Trophoblast cell (in vitro differentiated cells and primary cell): ENCODE data around the gene VPS39. TPM values are rescaled to one million over a fixed set of nuclear protein-coding genes. Genes with fewer than 3 reads are reported as not detected.

Source experiments
- DNase-seq, 2 donors: peaks; one replicate each; pipeline ENCODE4 v3.0.0-alpha.2; 2016
- H2AFZ ChIP-seq: 2 replicates; pipeline ENCODE4 v1.6.1; 2013; ENCODE audit warnings: low read length, moderate library complexity, mild to moderate bottlenecking; ENCODE audit not compliant: insufficient read depth, poor library complexity
- H2AK5ac ChIP-seq: 2 replicates; pipeline ENCODE4 v1.6.1; 2013; ENCODE audit warnings: mild to moderate bottlenecking, low read length
- H2BK120ac ChIP-seq: 2 replicates; pipeline ENCODE4 v1.6.1; 2013; ENCODE audit warnings: low read length, mild to moderate bottlenecking, moderate library complexity; ENCODE audit not compliant: insufficient read depth, poor library complexity
- H2BK12ac ChIP-seq: 2 replicates; pipeline ENCODE4 v1.6.1; 2013; ENCODE audit warnings: mild to moderate bottlenecking, low read length, moderate library complexity
- H2BK5ac ChIP-seq: 2 replicates; pipeline ENCODE4 v1.6.1; 2013; ENCODE audit warnings: low read length, low read depth, moderate library complexity, mild to moderate bottlenecking; ENCODE audit not compliant: poor library complexity
- H3K14ac ChIP-seq: 2 replicates; pipeline ENCODE4 v1.6.1; 2013; ENCODE audit warnings: mild to moderate bottlenecking, low read length
- H3K18ac ChIP-seq: 2 replicates; pipeline ENCODE4 v1.6.1; 2013; ENCODE audit warnings: mild to moderate bottlenecking, low read length
- H3K23ac ChIP-seq: 2 replicates; pipeline ENCODE4 v1.6.1; 2013; ENCODE audit warnings: low read length
- H3K27ac ChIP-seq: 2 replicates; pipeline ENCODE4 v1.5.1; 2013; ENCODE audit warnings: low read depth, mild to moderate bottlenecking, inconsistent platforms, low read length, moderate library complexity
- H3K27me3 ChIP-seq: 2 replicates; pipeline ENCODE4 v1.6.1; 2013; ENCODE audit warnings: inconsistent platforms, mild to moderate bottlenecking, low read length, moderate library complexity; ENCODE audit not compliant: insufficient read depth
- H3K36me3 ChIP-seq, 2 experiments: 1 replicate in 1 of 2; 2 replicates in 1 of 2; pipeline ENCODE4 v1.6.1; 2013; ENCODE audit warnings: low read length in 2 of 2, mild to moderate bottlenecking in 2 of 2, moderate library complexity in 1 of 2; ENCODE audit not compliant: insufficient read depth in 2 of 2, control insufficient read depth in 1 of 2
- H3K4ac ChIP-seq: 2 replicates; pipeline ENCODE4 v1.6.1; 2013; ENCODE audit warnings: low read depth, mild to moderate bottlenecking, low read length, moderate library complexity
- H3K4me1 ChIP-seq, 2 experiments: 1 replicate in 1 of 2; 2 replicates in 1 of 2; pipeline ENCODE4 v1.6.1; 2013; ENCODE audit warnings: low read length in 2 of 2, mild to moderate bottlenecking in 2 of 2, moderate library complexity in 1 of 2; ENCODE audit not compliant: insufficient read depth in 2 of 2, control insufficient read depth in 1 of 2
- H3K4me2 ChIP-seq: 2 replicates; pipeline ENCODE4 v1.6.1; 2013; ENCODE audit warnings: inconsistent platforms, mild to moderate bottlenecking, low read length, moderate library complexity
- H3K4me3 ChIP-seq: 2 replicates; pipeline ENCODE4 v1.5.1; 2013; ENCODE audit warnings: mild to moderate bottlenecking, low read depth, low read length, inconsistent platforms
- H3K79me1 ChIP-seq: one replicate; pipeline ENCODE4 v1.6.1; 2013; ENCODE audit warnings: low read length
- H3K79me2 ChIP-seq: 2 replicates; pipeline ENCODE4 v1.6.1; 2013; ENCODE audit warnings: low read length, mild to moderate bottlenecking; ENCODE audit not compliant: control insufficient read depth, insufficient read depth, poor library complexity
- H3K9ac ChIP-seq: 2 replicates; pipeline ENCODE4 v1.6.1; 2013; ENCODE audit warnings: mild to moderate bottlenecking, low read length
- H3K9me3 ChIP-seq: 2 replicates; pipeline ENCODE4 v1.6.1; 2013; ENCODE audit warnings: low read depth, mild to moderate bottlenecking, control low read depth, inconsistent platforms, low read length; ENCODE audit not compliant: insufficient read depth
- H4K12ac ChIP-seq: 2 replicates; pipeline ENCODE4 v1.6.1; 2013; ENCODE audit warnings: low read depth, mild to moderate bottlenecking, low read length, moderate library complexity
- H4K8ac ChIP-seq: 2 replicates; pipeline ENCODE4 v1.6.1; 2013; ENCODE audit warnings: low read depth, mild to moderate bottlenecking, low read length, moderate library complexity
- H4K91ac ChIP-seq: one replicate; pipeline ENCODE4 v1.6.1; 2013; ENCODE audit warnings: low read depth, mild to moderate bottlenecking, low read length, moderate library complexity
- WGBS: extraction: QIAGEN DNeasy Blood & Tissue Kit; methylation state at CpG from one replicate; pipeline ENCODE4 v1.1.7; 2013; ENCODE audit warnings: missing lambda C conversion rate; ENCODE audit not compliant: insufficient read length, insufficient coverage; ENCODE audit errors: extremely low coverage; 5-methylcytosine and 5-hydroxymethylcytosine counted together
- polyA plus RNA-seq: library from polyadenylated mRNA; stranded (reverse); fragments of 200-250 nt; gene quantifications from 2 replicates; pipeline ENCODE4 v1.2.3, GENCODE V29; 2013

Gene VPS39
- 29.3 and 29.5 TPM in 2 replicates for polyA plus RNA-seq

GRCh38 chr15:42207674-42208579, at the start of gene VPS39:
Gene VPS39 (minus strand): TSS chr15:42208304. CDS start chr15:42208153, 151 bp downstream.
- Histone ChIP-seq H3K79me1 (peaks cover 5% of the 10 kb centered on the region), H3K4me1 (peaks cover 0 to 5% of the 10 kb centered on the region in 2 experiments)

GRCh38 chr15:42253300-42253699, 45.2 kb upstream of the VPS39 start:
- no peaks in the 10 kb centered on the region for H3K27me3 ChIP-seq
- H3K4ac ChIP-seq: no peak overlapping the region
- H3K79me2 ChIP-seq: no peaks in the 10 kb centered on the region
- no peaks in the 10 kb centered on the region for H3K4me1 ChIP-seq
- H2AK5ac ChIP-seq: no peak overlapping the region
- peaks cover 6% of the 10 kb centered on the region for H3K9me3 ChIP-seq
- WGBS: no CpG with 5 or more reads among the region's 2 CpGs
- H2BK12ac ChIP-seq: no peak overlapping the region
- no peak overlapping the region for H3K4me2 ChIP-seq
- H2BK120ac ChIP-seq: no peak overlapping the region
- no peak overlapping the region for H3K14ac ChIP-seq
- no peak overlapping the region for H4K12ac ChIP-seq
- H2BK5ac ChIP-seq: no peak overlapping the region
- no peak overlapping the region for H4K8ac ChIP-seq
- no peak overlapping the region for H3K23ac ChIP-seq
- H3K36me3 ChIP-seq: peaks cover 23 to 26% of the 10 kb centered on the region in 2 experiments
- H2AFZ ChIP-seq: no peak overlapping the region
- H3K27ac ChIP-seq: no peak overlapping the region
- no peak overlapping the region for H3K4me3 ChIP-seq
- H3K79me1 ChIP-seq: no peaks in the 10 kb centered on the region
- H3K18ac ChIP-seq: no peak overlapping the region
- DNase-seq: no peak
- H4K91ac ChIP-seq: no peak overlapping the region
- H3K9ac ChIP-seq: peak overlapping the region; percentile 58

More at GRCh38 chr15:42207674-42208579, at the start of gene VPS39:
- peak within 1 kb of the TSS; percentile 93 for H3K9ac ChIP-seq
- H2BK120ac ChIP-seq: peak within 1 kb of the TSS; percentile 29
- peak within 1 kb of the TSS; percentile 66 for H2AFZ ChIP-seq
- H3K14ac ChIP-seq: peak within 1 kb of the TSS; percentile 78
- peak within 1 kb of the TSS; percentile 50 for H2BK5ac ChIP-seq
- H2BK12ac ChIP-seq: no peak within 1 kb of the TSS
- H3K79me2 ChIP-seq: peaks cover 6% of the 10 kb centered on the region
- H4K12ac ChIP-seq: peak within 1 kb of the TSS; percentile 86
- H4K91ac ChIP-seq: peak within 1 kb of the TSS; percentile 81
- peak within 1 kb of the TSS; percentile 98 for H3K4me3 ChIP-seq
- peak within 1 kb of the TSS; percentile 94 for H4K8ac ChIP-seq
- no CpG with 5 or more reads among the region's 45 CpGs for whole genome bisulfite sequencing
- no peaks in the 10 kb centered on the region for H3K9me3 ChIP-seq
- peak within 1 kb of the TSS; percentile 18 for H3K27ac ChIP-seq
- H3K27me3 ChIP-seq: no peaks in the 10 kb centered on the region
- peak; percentile 83 to 85 for DNase-seq
- H2AK5ac ChIP-seq: peak within 1 kb of the TSS; percentile 27
- H3K4me2 ChIP-seq: peak within 1 kb of the TSS; percentile 97
- H3K18ac ChIP-seq: peak within 1 kb of the TSS; percentile 89
- peaks cover 4 to 11% of the 10 kb centered on the region in 2 experiments for H3K36me3 ChIP-seq
- H3K23ac ChIP-seq: no peak within 1 kb of the TSS
- peak within 1 kb of the TSS; percentile 89 for H3K4ac ChIP-seq

GRCh38 chr15:42240823-42241222, 32.7 kb upstream of the VPS39 start:
- Histone ChIP-seq H4K91ac (no peak overlapping the region), H3K36me3 (peaks cover 2 to 9% of the 10 kb centered on the region in 2 experiments), H3K27ac (no peak overlapping the region), H3K14ac (no peak overlapping the region), H3K9me3 (no peaks in the 10 kb centered on the region), H2BK120ac (no peak overlapping the region), H3K79me1 (no peaks in the 10 kb centered on the region), H3K4me2 (no peak overlapping the region), H3K18ac (no peak overlapping the region), H3K4me3 (no peak overlapping the region), H2BK12ac (no peak overlapping the region), H3K9ac (no peak overlapping the region), H3K4me1 (no peaks in the 10 kb centered on the region), H2BK5ac (no peak overlapping the region), H4K8ac (no peak overlapping the region), H2AK5ac (no peak overlapping the region), H3K23ac (no peak overlapping the region), H4K12ac (no peak overlapping the region), H3K27me3 (no peaks in the 10 kb centered on the region), H3K79me2 (no peaks in the 10 kb centered on the region), H3K4ac (no peak overlapping the region), H2AFZ (no peak overlapping the region)
- no peak for DNase-seq
- no CpG with 5 or more reads among the region's 1 CpG for WGBS

GRCh38 chr15:42239528-42240182, 31.6 kb upstream of the VPS39 start:
- no peaks in the 10 kb centered on the region for H3K79me1 ChIP-seq
- H3K27ac ChIP-seq: no peak overlapping the region
- H3K23ac ChIP-seq: no peak overlapping the region
- no peak overlapping the region for H2BK120ac ChIP-seq
- no peak overlapping the region for H3K18ac ChIP-seq
- H3K27me3 ChIP-seq: no peaks in the 10 kb centered on the region
- no peaks in the 10 kb centered on the region for H3K79me2 ChIP-seq
- H4K8ac ChIP-seq: no peak overlapping the region
- H3K9ac ChIP-seq: no peak overlapping the region
- no peak overlapping the region for H2BK5ac ChIP-seq
- no peak overlapping the region for H3K4me2 ChIP-seq
- H3K4ac ChIP-seq: no peak overlapping the region
- H2AK5ac ChIP-seq: no peak overlapping the region
- peaks cover 2 to 12% of the 10 kb centered on the region in 2 experiments for H3K36me3 ChIP-seq
- H3K14ac ChIP-seq: no peak overlapping the region
- no peak overlapping the region for H2AFZ ChIP-seq
- H3K4me3 ChIP-seq: no peak overlapping the region
- H2BK12ac ChIP-seq: no peak overlapping the region
- no peak overlapping the region for H4K12ac ChIP-seq
- peak in 1 of 2 donors; percentile 36 for DNase-seq
- no peaks in the 10 kb centered on the region for H3K4me1 ChIP-seq
- H3K9me3 ChIP-seq: no peaks in the 10 kb centered on the region
- no peak overlapping the region for H4K91ac ChIP-seq
